Measurements from ENCODE around the gene TRIM71.
"Not testable (repeated sequence)": the region's sequence is repeated elsewhere in the genome, so short reads cannot be mapped to it uniquely, and the experiment has no call there.

DNA sequence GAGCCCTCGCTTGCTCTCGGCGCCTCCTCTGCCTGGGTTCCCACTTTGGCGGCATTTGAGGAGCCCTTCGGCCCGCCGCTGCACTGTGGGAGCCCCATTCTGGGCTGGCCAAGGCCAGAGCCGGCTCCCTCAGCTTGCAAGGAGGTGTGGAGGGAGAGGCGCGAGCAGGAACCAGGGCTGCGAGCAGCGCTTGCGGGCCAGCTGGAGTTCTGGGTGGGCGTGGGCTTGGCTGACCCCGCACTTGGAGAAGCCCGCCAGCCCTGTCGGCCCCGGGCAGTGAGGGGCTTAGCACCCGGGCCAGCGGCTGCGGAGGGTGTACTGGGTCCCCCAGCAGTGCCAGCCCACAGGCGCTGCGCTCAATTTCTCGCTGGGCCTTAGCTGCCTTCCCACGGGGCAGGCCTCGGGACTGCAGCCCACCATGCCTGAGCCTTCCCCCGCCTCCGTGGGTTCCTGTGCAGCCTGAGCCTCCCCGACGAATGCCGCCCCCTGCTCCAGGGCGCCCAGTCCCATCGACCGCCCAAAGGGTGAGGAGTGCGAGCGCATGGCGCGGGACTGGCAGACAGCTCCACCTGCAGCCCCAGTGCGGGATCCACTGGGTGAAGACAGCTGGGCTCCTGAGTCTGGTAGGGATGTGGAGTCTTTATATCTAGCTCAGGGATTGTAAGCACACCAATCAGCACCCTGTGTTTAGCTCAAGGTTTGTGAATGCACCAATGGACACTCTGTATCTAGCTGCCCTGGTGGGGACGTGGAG, 121.9 kb downstream of the TRIM71 start:
- TF ChIP-seq, protein P1, sequence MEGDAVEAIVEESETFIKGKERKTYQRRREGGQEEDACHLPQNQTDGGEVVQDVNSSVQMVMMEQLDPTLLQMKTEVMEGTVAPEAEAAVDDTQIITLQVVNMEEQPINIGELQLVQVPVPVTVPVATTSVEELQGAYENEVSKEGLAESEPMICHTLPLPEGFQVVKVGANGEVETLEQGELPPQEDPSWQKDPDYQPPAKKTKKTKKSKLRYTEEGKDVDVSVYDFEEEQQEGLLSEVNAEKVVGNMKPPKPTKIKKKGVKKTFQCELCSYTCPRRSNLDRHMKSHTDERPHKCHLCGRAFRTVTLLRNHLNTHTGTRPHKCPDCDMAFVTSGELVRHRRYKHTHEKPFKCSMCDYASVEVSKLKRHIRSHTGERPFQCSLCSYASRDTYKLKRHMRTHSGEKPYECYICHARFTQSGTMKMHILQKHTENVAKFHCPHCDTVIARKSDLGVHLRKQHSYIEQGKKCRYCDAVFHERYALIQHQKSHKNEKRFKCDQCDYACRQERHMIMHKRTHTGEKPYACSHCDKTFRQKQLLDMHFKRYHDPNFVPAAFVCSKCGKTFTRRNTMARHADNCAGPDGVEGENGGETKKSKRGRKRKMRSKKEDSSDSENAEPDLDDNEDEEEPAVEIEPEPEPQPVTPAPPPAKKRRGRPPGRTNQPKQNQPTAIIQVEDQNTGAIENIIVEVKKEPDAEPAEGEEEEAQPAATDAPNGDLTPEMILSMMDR (IDR thresholded peaks at IDR 0.05) = peak; percentile 17; the same call in 1 of the 2 replicates
- not testable (repeated sequence) for TF ChIP-seq SIN3A (IDR thresholded peaks at IDR 0.05; ENCODE audit: borderline replicate concordance, insufficient read depth, low read depth, low read length); TCF7L2 (IDR thresholded peaks at IDR 0.05; ENCODE audit: low read depth, low read length)

Data from Panc1 (cell line).